Thoracic aorta (tissue), 2 donors: ENCODE results near the gene KCTD8. TPM values are rescaled to one million over a fixed set of nuclear protein-coding genes. Genes with fewer than 3 reads are reported as not detected.

Experiments used
- ATAC-seq: fragments of 150-250 bp; one replicate; pipeline ENCODE4 v1.8.0; 2017; ENCODE audit warnings: low read depth; ENCODE audit not compliant: insufficient number of reproducible peaks, low FRiP score
- DNase-seq: peaks from one replicate; pipeline ENCODE4 v3.0.0-alpha.2; 2020; ENCODE audit warnings: low spot score
- H3K27ac ChIP-seq, 2 donors: fragments of 200-600 bp; sonication (generic); 1 replicate in 1 of 2; 2 replicates in 1 of 2; pipeline ENCODE4 v1.5.1; 2016; ENCODE audit warnings: mild to moderate bottlenecking in 2 of 2, moderate library complexity in 2 of 2
- H3K27me3 ChIP-seq: fragments of 200-600 bp; sonication (generic); replicated peaks from 2 replicates; pipeline ENCODE4 v1.6.0; 2016; ENCODE audit warnings: mild to moderate bottlenecking; ENCODE audit not compliant: insufficient read depth
- H3K36me3 ChIP-seq: fragments of 200-600 bp; sonication (generic); one replicate; pipeline ENCODE4 v1.5.1; 2016
- H3K4me1 ChIP-seq, 2 donors: fragments of 200-600 bp; sonication (generic); 1 replicate in 1 of 2; 2 replicates in 1 of 2; pipeline versions ENCODE4 v1.5.1 to v1.6.0; 2016; ENCODE audit warnings: low read depth in 2 of 2, mild to moderate bottlenecking in 1 of 2; ENCODE audit not compliant: control insufficient read depth in 1 of 2
- H3K4me3 ChIP-seq: fragments of 200-600 bp; sonication (generic); 2 replicates; pipeline ENCODE4 v1.5.1; 2016; ENCODE audit warnings: mild to moderate bottlenecking
- H3K9me3 ChIP-seq: fragments of 200-600 bp; sonication (generic); 2 replicates; pipeline ENCODE4 v1.5.1; 2016
- total RNA-seq, 2 donors: library from RNA; depleted of rRNA; stranded (reverse); fragments of >200 nt; gene quantifications; one replicate each; pipeline versions ENCODE4 v1.1.0 to v1.2.3, GENCODE V29; 2016
- TF ChIP-seq, protein P1 (sequence below): fragments of 200-600 bp; sonication (generic); IDR thresholded peaks from one replicate; pipeline ENCODE4 v1.5.1; 2019; ENCODE audit warnings: antibody characterized with exemption

The KCTD8 gene
- total RNA-seq, 2 donors from 2014 or later = 1.8 to 4.2 TPM

GRCh38 chr4:44438687-44439086, 9.9 kb downstream of the KCTD8 start:
- ATAC-seq = no peak
- no peaks in the 10 kb centered on the region for H3K36me3 ChIP-seq
- H3K4me1 ChIP-seq = no peaks in the 10 kb centered on the region
- no peak overlapping the region for H3K27ac ChIP-seq
- no peaks in the 10 kb centered on the region for H3K27me3 ChIP-seq
- no peak for DNase-seq
- no peaks in the 10 kb centered on the region for H3K9me3 ChIP-seq
- TF ChIP-seq, protein P1, sequence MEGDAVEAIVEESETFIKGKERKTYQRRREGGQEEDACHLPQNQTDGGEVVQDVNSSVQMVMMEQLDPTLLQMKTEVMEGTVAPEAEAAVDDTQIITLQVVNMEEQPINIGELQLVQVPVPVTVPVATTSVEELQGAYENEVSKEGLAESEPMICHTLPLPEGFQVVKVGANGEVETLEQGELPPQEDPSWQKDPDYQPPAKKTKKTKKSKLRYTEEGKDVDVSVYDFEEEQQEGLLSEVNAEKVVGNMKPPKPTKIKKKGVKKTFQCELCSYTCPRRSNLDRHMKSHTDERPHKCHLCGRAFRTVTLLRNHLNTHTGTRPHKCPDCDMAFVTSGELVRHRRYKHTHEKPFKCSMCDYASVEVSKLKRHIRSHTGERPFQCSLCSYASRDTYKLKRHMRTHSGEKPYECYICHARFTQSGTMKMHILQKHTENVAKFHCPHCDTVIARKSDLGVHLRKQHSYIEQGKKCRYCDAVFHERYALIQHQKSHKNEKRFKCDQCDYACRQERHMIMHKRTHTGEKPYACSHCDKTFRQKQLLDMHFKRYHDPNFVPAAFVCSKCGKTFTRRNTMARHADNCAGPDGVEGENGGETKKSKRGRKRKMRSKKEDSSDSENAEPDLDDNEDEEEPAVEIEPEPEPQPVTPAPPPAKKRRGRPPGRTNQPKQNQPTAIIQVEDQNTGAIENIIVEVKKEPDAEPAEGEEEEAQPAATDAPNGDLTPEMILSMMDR = no peak
- H3K4me3 ChIP-seq = no peak overlapping the region

DNA sequence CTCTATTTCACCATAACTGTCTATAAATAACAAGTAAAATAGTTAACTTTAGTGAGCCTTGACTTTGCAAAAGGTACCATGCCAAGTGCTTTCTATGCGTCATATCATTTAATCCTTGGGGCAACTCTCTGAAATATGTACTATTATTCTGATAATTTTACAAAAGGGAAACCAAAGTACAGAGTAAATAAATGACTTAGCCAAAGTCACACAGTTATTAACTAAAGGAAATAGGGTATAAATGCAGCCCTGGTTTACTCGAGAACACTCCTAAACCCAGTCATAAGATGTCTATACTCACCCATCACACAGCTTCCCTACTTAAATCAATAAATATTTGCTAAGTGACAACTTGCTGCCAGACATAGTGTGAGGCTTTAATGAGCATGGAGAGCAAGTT, 14.4 kb downstream of the KCTD8 start:
- ATAC-seq = no peak
- TF ChIP-seq, protein P1 = no peak

DNA sequence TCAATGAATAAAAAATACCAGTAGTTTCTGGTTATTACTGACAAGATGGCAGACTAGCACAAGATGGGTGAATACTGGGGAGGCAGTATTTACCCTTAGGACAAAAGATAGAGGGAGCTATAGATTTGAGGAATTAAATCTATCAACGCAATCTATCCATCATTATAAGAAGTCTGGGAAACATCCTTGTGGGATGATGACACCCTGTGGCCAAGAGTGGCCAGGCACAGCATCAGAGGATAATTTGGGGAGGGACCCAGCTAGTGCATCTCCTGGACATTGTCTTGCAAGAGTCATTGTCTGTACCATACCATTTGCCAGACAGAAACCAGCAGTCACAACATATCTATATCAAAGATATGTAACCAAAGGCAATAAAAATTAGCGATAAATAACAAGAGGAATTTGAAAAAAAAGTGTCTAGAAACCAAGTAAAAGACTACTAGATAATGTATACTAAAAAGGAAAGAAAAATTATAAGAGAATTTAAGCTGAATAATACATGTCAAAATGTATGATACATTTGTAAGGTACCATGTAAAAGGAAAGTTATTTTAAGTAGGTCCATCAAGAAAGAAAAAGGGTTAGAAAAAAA, 22.9 kb downstream of the KCTD8 start:
- ATAC-seq (no peak), DNase-seq (no peak)
- H3K9me3 ChIP-seq = no peaks in the 10 kb centered on the region
- no peak overlapping the region for H3K27ac ChIP-seq
- TF ChIP-seq, protein P1 = no peak
- H3K4me3 ChIP-seq = no peak overlapping the region
- no peaks in the 10 kb centered on the region for H3K4me1 ChIP-seq
- H3K27me3 ChIP-seq = no peaks in the 10 kb centered on the region
- H3K36me3 ChIP-seq = no peaks in the 10 kb centered on the region

More for the DNA sequence above, 14.4 kb downstream of the KCTD8 start:
- no peaks in the 10 kb centered on the region for H3K27me3 ChIP-seq
- no peaks in the 10 kb centered on the region for H3K4me1 ChIP-seq
- no peak overlapping the region for H3K27ac ChIP-seq
- H3K9me3 ChIP-seq = no peaks in the 10 kb centered on the region
- H3K36me3 ChIP-seq = no peaks in the 10 kb centered on the region
- DNase-seq = no peak
- no peak overlapping the region for H3K4me3 ChIP-seq

- Histone ChIP-seq H3K4me1 (no peaks in the 10 kb centered on the region), H3K9me3 (no peaks in the 10 kb centered on the region), H3K27ac (no peak overlapping the region), H3K4me3 (no peak overlapping the region), H3K36me3 (no peaks in the 10 kb centered on the region), H3K27me3 (no peaks in the 10 kb centered on the region)
- ATAC-seq = no peak
- DNase-seq = no peak
- TF ChIP-seq, protein P1 = no peak
Observed at GRCh38 chr4:44422912-44423311, 25.7 kb downstream of the KCTD8 start.

DNA sequence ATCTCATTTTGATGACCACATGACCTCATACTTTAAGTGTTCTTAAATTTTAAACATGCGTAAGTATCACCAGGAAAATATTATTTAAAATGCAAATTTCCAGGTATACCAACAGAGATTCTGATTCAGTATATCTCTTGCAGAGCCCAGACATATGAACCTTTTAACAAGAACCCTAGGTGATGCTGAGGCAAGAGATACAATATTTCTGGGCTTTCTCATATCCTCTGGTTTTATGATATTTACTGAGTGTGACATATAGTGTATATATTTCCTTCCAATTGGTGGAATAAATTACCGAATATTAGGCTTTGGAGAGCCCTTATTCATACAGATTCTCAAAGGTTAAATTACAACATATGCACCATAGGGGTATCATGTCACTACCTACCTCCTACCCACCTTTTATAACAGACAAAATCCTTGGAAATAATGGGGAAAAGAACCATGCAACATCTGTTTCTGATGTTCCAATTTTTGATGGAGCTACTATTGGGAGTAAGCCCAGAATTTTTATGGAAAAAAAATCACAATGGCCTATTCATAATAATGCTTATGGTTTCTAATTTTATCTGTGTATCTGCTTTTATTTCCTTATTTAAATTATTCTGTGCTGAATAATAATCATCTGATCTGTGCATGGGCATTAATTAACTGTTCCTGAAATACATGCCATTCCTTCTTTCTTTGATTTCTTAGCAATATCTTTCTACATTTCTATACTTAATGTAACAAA, 27.1 kb downstream of the KCTD8 start:
- ATAC-seq (no peak), DNase-seq (no peak)
- Histone ChIP-seq H3K4me3 (no peak overlapping the region), H3K36me3 (no peaks in the 10 kb centered on the region), H3K27me3 (no peaks in the 10 kb centered on the region), H3K27ac (no peak overlapping the region), H3K4me1 (no peaks in the 10 kb centered on the region), H3K9me3 (no peaks in the 10 kb centered on the region)
- TF ChIP-seq, protein P1 = no peak
